ENCODE measurements around the gene ZBTB39.

GRCh38 chr12:57033431-57033830, 27.1 kb upstream of the ZBTB39 start:
- TF ChIP-seq CTCF (IDR thresholded peaks at IDR 0.05) (no peak), POLR2AphosphoS5 (IDR thresholded peaks at IDR 0.05; ENCODE audit: low read depth, low read length) (no peak), REST (IDR thresholded peaks at IDR 0.05; ENCODE audit: insufficient read depth in 1 of 2, low read depth in 2 of 2, low read length in 1 of 2) (no peak), SIN3A (IDR thresholded peaks at IDR 0.05; ENCODE audit: borderline replicate concordance, insufficient read depth, low read depth, low read length) (no peak)
